ENCODE data around the gene ITPR1. TPM values are rescaled to one million over a fixed set of nuclear protein-coding genes. Genes with fewer than 3 reads are reported as not detected.

Gene ITPR1
- polyA plus RNA-seq, 1 experiment = 1.4 TPM

DNA sequence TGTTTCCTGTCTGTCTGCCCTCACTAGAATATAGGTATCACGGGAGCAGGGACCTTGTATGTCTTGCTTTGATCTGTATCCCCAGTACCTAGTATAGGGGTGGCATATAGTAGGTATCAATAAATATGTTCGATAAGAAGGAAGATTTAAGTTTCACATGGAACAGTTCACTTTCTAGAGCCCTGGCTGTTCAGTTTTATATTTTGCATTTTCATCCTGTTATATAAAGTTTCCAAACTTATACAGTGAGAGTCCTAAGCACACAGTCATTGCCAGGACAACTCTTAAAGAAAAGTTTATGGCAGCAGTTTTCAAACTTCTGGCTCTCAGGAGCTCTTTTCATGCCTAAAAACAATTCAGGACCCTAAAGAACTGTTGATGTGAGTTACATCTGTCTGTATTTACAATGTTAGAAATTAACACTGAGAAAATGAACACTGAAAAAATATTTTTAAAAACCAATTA lies 13.4 kb downstream of the ITPR1 start:
- Histone ChIP-seq H3K4me3 (ENCODE audit: low read depth, low read length) (no peak overlapping the region), H3K27me3 (ENCODE audit: control insufficient read depth, insufficient read depth, low read length) (no peaks in the 10 kb centered on the region), H3K36me3 (ENCODE audit: control insufficient read depth, insufficient read depth, low read length) (no peaks in the 10 kb centered on the region)
- TF ChIP-seq, protein P1, sequence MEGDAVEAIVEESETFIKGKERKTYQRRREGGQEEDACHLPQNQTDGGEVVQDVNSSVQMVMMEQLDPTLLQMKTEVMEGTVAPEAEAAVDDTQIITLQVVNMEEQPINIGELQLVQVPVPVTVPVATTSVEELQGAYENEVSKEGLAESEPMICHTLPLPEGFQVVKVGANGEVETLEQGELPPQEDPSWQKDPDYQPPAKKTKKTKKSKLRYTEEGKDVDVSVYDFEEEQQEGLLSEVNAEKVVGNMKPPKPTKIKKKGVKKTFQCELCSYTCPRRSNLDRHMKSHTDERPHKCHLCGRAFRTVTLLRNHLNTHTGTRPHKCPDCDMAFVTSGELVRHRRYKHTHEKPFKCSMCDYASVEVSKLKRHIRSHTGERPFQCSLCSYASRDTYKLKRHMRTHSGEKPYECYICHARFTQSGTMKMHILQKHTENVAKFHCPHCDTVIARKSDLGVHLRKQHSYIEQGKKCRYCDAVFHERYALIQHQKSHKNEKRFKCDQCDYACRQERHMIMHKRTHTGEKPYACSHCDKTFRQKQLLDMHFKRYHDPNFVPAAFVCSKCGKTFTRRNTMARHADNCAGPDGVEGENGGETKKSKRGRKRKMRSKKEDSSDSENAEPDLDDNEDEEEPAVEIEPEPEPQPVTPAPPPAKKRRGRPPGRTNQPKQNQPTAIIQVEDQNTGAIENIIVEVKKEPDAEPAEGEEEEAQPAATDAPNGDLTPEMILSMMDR (IDR thresholded peaks at IDR 0.05; ENCODE audit: insufficient read depth, low read depth, low read length) = no peak
- POLR2A ChIA-PET = no interaction called here
- no peak for DNase-seq (ENCODE audit: low read depth)
- CTCF ChIA-PET = interaction anchor here (1.5 kb wide), 1 partner anchor 13 kb away, joined by 5 read pairs; the partner anchor contains the start of gene ITPR1

DNA sequence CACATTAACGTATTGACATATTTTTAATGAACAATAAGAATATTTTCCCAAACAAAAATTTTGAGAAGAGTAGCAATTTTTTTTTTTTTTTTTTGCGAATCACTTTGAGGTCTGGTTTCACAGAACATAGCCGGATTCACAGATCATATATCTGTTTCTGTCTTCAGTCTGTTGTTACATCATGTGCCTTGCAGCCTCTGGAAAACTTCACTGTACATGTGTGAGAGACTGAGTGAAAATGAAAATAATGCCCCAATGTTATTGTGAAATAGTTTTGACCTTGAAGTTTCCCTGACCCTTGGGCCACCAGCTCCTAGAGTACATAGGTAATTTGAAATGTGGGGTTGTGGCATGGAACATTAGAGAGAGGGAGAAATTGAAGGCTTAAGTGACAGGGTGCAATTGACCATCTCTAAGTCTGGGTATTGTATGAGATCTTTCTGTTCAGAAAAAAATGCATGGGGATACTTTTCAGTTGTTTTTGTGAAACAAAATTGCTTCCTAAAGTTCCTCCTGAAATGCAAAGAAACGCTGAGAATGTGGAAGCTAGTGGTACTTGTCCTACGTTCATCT lies 14.0 kb downstream of the ITPR1 start:
- POLR2A ChIA-PET = interaction anchor here (0.7 kb wide), 1 partner anchor 14 kb away, joined by 3 read pairs; the partner anchor contains the start of gene ITPR1
- TF ChIP-seq, protein P1 (IDR thresholded peaks at IDR 0.05; ENCODE audit: insufficient read depth, low read depth, low read length) = no peak
- H3K4me3 ChIP-seq (ENCODE audit: low read depth, low read length) = no peak overlapping the region
- CTCF ChIA-PET = interaction anchor here (1.5 kb wide), 1 partner anchor 14 kb away, joined by 5 read pairs; the partner anchor contains the start of gene ITPR1
- no peaks in the 10 kb centered on the region for H3K27me3 ChIP-seq (ENCODE audit: control insufficient read depth, insufficient read depth, low read length)
- no peaks in the 10 kb centered on the region for H3K36me3 ChIP-seq (ENCODE audit: control insufficient read depth, insufficient read depth, low read length)
- DNase-seq (ENCODE audit: low read depth) = no peak

DNA sequence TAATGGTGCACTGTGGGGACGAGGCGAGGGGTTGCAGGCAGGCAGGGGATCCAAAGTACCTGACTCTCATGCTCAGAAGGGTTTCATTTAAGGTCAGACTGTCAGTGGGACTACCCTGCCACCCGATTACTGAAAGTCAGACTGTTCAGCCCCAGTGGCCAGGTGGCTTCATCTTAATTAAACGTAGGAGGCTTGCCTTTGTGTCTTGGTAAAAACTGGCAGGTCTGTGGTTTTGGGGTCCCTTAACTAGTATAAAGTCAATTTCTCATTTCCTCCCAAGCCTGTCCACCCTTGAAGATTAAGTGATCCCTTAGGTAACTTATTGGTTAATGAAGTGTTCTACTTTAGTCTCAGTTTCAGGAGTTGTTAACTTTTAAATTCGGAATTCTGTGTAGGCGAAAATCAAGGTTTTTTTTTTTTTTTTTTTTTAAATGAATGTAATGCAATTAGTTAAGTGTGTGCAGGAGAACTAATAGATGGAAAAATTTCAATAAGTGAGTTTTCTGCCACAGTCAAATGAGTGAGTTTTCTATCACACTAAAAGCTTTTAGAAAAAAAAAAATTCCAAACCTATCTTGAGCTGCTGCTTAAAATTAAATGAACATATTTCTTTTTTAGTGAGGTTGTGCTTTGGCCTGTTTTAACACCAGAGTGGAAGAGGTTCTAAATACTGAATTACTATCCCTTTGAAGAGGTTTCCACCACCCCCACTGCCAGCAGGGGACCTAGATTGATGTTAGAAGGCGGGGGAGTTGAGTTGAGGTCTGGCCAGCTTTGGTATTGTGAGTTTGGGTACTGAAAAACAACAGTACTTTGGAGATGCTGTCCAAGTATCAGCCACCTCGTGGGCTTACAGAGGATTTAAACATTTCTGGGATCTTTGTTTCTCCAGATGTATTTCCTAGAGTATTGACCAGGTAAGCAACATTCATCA lies 15.2 kb downstream of the ITPR1 start:
- POLR2A ChIA-PET = interaction anchor here (0.6 to 0.7 kb wide), 2 partner anchors 15 to 70 kb away, joined by 3 to 4 read pairs; partner anchors contain the start of gene ITPR1

DNA sequence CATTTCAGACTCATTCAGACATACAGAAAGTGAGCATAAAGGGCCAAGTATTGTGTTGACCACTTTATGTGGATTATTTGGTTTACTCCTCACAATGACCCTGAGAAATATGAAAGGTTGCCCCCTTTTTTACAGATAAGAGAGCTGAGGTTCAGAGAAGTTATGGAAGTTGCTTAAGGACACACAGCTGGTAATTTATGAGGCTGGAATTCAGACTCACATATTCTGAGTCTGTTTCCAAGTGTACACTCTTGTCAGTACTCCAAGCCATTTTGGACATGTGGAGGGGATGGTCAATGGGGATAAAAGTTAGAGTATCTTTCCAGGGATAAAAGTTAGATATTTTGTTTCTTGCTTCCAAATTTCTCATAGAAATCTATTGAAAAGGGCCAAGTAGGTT lies 15.9 kb downstream of the ITPR1 start:
- ChIA-PET POLR2A (interaction anchor here (0.6 kb wide), 1 partner anchor 70 kb away, joined by 4 read pairs; no protein-coding TSS in a partner anchor), CTCF (interaction anchor here (0.6 kb wide), 1 partner anchor 104 kb away, joined by 3 read pairs; no protein-coding TSS in a partner anchor)
- Histone ChIP-seq H3K4me3 (ENCODE audit: low read depth, low read length) (no peak overlapping the region), H3K27me3 (ENCODE audit: control insufficient read depth, insufficient read depth, low read length) (no peaks in the 10 kb centered on the region), H3K36me3 (ENCODE audit: control insufficient read depth, insufficient read depth, low read length) (no peaks in the 10 kb centered on the region)
- TF ChIP-seq, protein P1 (IDR thresholded peaks at IDR 0.05; ENCODE audit: insufficient read depth, low read depth, low read length) = no peak
- no peak for DNase-seq (ENCODE audit: low read depth)

More for the DNA sequence above, 15.2 kb downstream of the ITPR1 start:
- Histone ChIP-seq H3K27me3 (ENCODE audit: control insufficient read depth, insufficient read depth, low read length) (no peaks in the 10 kb centered on the region), H3K36me3 (ENCODE audit: control insufficient read depth, insufficient read depth, low read length) (no peaks in the 10 kb centered on the region), H3K4me3 (ENCODE audit: low read depth, low read length) (no peak overlapping the region)
- TF ChIP-seq, protein P1 (IDR thresholded peaks at IDR 0.05; ENCODE audit: insufficient read depth, low read depth, low read length) = no peak
- CTCF ChIA-PET = interaction anchor here (0.6 to 1.5 kb wide), 2 partner anchors 15 to 103 kb away, joined by 3 to 5 read pairs; partner anchors contain the start of gene ITPR1
- no peak for DNase-seq (ENCODE audit: low read depth)
